DOHH2 (cell line): ENCODE measurements around the gene DYNC2H1.

Experiments
- CTCF ChIP-seq: fragments of 200-600 bp; sonication (generic); IDR thresholded peaks from one replicate; pipeline ENCODE4 v1.5.1; 2014; ENCODE audit warnings: antibody characterized with exemption, mild to moderate bottlenecking, low read depth, low read length; ENCODE audit not compliant: poor library complexity, severe bottlenecking
- EZH2phosphoT487 ChIP-seq: fragments of 200-600 bp; sonication (generic); IDR thresholded peaks from 2 replicates; pipeline ENCODE4 v1.6.1; 2017; ENCODE audit warnings: borderline replicate concordance, mild to moderate bottlenecking, antibody characterized with exemption, low read length, moderate library complexity, mixed read lengths

- TF ChIP-seq CTCF (no peak), EZH2phosphoT487 (no peak)
These were observed 297.1 kb downstream of the DYNC2H1 start for GRCh38 chr11:103406357-103406756.
